Measurements from ENCODE around the gene PKIB.
"Not testable (repeated sequence)": the region's sequence is repeated elsewhere in the genome, so short reads cannot be mapped to it uniquely, and the experiment has no call there.

Gene PKIB

DNA sequence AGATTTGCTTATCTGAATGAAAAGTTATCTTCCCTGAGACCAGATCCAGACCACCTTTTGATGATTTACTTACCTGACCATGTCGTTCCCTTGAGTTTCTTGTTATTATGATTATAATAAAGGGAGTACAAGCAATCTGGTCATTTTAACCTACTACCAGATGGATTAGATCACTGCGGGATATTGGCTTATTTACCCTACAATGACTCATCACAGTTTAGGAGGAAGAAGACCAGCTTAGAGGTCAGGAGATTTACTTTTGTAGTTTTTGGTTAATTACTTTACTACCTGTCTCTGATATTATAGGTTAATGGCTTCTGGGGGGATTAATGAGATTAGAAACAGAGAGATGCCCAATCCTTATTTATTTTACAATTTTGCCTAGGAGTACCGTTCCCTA, 10.7 kb downstream of the PKIB start:
- no peak for DNase-seq (ENCODE audit: low read depth, low spot score)

DNA sequence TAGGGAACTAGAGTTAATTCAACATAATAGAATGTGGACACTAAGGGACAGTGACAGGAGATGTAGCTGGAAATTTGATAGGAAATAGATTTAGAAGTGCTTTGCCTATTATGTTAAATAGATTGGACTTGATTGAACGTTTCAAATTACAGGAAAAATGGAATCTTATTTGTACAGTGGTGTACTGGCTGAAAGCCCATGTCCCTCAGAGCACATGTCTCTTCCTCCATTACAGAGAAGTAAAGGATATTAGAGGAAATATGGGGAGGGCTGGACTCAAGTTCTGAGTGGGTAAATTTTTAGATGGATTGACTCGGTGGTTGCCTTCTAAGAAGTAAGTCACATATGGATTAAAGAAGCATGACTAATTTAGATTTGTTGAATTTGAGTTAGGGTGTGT, 11.4 kb downstream of the PKIB start:
- no peak for DNase-seq (ENCODE audit: low read depth, low spot score)

DNA sequence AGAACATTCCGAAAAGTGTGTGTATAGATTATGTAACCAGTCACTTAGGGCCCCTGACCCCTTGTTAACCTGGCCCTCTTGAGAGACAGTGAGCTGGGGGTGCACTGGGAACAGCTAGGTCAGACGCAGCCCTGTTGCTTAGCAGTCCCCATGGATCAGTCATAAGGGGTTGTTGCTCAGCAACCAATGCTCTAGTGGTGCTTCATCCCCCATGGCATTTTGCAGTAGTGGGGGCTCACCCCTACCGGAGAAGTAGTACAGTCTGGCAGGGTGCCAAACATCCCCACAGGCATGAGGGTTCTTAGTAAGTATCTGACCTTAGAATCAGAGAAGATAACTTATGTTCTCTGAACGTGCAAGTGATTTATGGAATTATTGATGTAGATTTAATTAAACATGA, 12.3 kb downstream of the PKIB start:
- no peak for DNase-seq (ENCODE audit: low read depth, low spot score)

DNA sequence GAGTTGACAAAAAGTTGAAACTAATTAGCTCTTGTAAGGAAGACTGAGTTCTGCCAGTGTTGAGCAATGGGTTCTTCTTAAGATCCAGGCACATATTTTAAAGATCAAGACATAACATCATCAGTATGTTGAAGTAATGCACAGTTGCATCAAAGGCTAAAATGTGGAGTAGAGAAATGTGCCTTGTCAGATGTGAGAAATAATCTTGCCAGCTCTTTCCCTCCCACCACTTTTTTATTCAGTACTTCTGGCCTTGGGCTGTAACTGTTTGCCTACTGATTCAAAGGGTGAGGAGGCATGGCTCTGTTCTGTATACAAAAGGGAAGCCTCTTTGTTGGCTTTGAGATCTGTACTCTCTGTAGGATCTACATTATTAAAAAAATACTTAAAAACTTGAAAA, 13.1 kb downstream of the PKIB start:
- DNase-seq (ENCODE audit: low read depth, low spot score) = no peak

DNA sequence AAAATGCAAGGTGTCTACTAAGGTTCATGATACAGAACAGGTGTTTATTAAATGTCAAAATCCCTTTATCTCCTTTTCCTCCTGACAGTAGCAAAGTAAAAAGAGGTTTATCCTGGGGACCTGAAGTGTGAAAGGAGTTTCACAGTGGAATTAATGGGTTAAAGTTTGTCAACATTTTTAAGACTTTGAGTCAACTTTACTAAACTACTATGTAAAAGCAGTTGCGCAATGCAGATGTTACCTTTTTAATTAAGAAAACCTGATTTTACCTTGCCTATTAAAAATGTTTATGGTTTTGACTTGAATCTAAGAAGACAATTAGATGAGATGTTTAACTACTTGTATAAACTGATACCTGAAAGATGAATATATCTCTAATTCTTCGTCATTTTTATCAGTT, 14.6 kb downstream of the PKIB start:
- no peak for DNase-seq (ENCODE audit: low read depth, low spot score)

DNA sequence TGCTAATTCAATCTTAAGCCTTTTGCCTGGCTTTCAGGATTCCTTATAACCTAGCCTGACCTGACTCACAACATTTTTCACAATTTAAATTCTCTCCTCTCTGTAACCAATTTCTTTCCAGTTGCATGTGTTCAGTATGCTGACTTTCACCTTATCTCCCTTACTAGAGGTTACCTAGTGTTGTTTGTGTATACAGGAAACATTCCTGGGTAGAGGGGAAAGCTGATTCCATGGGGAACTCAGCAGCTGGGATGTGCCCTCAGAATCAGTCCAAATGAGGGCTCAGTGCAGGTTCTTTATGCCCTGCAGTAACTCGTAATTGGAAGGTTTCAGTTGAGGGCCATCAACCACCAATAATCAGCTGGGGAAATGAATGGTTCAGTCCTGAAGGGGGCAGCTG, 18.5 kb downstream of the PKIB start:
- DNase-seq (ENCODE audit: low read depth, low spot score) = no peak

DNA sequence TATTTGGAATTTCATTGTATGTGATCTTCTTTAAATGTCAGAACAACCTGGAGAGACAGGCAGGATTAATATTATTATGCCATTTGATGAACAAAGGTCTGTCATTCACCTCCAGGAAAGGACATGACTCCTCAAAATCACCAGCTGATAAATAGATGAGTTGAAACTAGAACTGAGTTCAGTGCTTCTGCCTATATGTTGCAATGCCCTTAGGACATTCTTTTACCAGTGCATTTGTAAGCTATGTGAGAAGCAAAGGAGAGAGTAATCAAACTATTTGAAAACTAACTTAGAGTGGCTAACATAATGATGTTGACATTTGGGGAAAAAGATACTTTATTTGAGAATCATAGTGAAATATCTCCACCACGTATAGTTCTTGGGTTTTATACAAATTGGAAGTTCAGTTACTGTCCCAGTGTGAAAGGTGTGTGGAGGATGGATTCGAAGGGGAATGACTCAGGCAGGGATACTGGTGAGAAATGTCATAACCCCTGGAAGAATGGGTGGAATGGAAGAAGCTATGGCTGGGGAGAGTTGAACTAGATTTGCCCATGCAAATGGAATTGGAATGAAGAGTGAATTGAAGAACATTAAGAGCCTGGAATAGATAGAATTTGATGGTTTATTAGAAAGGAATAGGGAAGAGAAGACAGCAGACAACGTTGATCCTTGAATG, 21.5 kb downstream of the PKIB start:
- DNase-seq (ENCODE audit: low read depth, low spot score) = no peak

DNA sequence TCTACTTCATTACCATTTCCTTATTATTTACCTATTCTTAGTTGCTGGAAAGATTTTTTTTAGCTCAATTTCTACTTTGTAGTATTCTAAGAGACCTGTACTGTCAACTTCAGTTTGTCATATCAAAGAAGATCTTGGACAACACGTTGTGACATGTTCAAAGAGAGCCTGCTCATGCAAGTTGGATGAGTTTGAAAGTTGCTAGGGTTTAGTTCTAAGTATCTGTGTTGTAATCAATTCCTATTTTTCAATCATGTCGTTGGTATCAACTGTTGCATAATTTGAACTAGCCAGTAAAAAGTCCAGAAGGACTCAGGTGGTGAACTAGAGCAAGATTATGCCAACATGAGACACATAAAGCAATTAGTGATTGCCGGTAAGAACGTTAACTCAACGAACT, 30.2 kb downstream of the PKIB start:
- no peak for DNase-seq (ENCODE audit: low read depth, low spot score)

DNA sequence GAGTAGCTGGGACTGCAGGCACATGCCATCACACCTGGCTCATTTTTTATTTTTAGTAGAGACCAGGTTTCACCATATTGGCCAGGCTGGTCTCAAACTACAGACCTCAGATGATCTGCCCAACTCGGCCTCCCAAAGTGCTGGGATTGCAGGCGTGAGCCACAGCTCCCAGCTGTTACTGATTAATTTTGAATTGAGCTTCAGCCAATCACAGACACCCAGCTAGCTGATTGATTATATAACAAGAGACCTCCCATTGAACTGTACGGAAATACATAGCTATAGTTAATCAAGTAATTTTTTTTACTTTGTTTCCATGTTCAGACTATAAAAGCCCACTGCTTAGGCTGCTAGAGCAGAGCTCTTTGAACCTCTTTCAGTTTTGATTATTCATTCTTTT, 31.6 kb downstream of the PKIB start:
- no peak for DNase-seq (ENCODE audit: low read depth, low spot score)

DNA sequence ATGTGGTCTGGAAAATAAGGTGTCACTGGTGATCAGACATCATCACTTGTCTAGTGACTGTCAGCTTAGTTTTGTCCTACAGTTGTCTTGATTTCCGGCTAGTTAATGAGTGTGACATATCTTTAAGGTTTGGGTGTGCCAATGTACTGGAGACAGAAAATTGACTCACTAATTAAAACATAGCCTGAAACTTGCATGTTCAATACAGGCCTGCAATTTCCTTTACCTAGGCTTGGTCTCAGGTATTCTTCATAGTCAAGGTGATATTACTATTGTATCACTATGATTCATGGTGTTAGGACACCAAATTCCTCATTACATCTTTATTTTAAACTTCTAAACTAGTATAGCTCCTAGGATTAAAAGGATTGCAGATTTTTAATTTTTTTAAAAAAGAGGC, 32.4 kb downstream of the PKIB start:
- DNase-seq (ENCODE audit: low read depth, low spot score) = not testable (repeated sequence)

DNA sequence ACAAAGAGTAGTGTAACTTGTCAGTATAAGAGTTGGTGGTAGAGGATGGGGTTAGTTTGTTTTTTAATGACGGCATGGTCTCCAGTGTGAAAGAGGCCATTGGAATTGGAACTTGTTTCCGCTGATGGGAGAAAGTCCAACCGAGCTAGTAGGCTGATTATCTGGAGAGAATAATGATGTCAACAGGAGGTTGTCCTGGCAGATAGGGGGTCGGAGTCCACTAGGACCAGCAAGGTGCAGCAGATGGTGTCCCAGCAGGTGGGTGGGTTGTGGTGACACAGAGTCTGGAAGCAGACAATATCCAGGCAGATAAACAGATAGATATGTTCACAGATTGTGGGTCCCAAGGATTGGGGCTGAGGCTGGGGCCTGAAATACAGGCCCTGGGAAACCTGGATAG, 35.1 kb downstream of the PKIB start:
- no peak for DNase-seq (ENCODE audit: low read depth, low spot score)

DNA sequence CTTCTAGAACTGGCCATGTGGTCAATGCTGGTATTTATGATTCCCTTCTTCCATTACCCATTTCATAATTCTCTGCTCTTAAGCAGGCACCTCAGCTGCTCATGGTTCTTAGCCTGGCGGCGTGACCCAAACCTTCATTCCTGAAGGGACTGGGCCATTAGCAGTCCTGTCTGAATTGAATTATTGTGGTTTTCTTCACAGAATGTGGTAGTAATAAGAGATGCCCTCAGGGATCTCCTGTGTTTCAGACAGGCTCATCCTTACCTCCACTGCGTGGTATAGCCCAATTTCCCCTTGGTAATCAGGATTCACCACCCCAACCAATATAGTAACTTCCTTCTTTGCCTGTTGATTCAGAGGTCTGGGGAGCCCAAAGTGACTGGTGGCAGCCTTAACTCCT, 37.6 kb downstream of the PKIB start:
- no peak for DNase-seq (ENCODE audit: low read depth, low spot score)

DNA sequence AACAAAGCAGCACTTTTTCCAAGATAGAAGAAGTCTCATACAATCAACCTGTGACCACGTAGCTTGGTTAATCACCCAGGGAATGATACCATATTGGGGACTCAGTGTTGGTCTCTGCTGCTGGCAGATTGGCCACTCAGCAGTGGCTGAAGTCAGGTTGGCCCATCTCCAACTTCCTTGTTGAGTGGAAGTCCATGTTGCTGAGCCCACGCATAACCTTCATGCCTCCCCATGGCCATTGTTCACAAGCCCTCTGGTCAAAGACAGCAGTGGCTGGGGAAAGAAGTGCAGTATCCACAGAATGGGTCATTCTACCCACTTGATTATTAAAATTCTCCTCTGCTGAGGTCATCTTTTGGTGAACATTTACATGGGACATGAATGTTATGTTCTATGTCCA, 38.5 kb downstream of the PKIB start:
- DNase-seq (ENCODE audit: low read depth, low spot score) = no peak

DNA sequence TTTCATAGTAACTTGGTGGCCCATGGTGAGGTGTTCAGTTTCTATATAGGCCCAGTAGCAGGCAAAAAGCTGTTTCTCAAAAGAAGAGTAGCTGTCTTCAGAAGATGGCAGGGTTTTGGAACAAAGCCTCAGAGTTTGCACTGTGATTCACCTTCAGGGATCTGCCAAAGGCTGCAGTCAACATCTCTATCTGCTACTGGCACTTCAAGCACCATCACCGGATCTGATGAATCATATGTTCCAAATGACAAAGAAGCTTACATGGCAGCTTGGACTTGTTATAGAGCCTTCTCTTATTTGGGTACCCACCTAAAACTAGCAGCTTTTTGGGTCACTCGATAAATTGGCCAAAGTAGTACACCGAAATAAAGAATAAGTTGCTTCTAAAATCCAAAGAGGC, 39.5 kb downstream of the PKIB start:
- no peak for DNase-seq (ENCODE audit: low read depth, low spot score)

DNA sequence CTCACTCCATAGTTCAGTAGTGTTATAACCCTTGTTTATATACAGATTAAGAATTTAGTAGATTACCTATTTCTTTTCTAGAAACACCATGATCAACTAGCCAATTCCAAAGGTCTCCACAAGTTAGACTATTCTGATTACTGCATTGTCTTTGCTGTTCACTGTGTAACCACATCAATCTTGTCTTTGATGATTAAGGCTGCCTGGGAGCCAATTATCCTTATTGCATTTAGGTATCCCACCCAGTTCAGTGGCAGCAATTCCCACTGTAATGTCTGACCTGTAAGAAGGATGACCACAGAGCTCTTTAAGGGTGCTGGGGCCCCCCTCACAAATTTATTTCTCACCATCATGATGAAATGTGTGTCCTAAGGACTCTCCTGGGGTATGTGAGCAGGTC, 40.2 kb downstream of the PKIB start:
- DNase-seq (ENCODE audit: low read depth, low spot score) = no peak

DNA sequence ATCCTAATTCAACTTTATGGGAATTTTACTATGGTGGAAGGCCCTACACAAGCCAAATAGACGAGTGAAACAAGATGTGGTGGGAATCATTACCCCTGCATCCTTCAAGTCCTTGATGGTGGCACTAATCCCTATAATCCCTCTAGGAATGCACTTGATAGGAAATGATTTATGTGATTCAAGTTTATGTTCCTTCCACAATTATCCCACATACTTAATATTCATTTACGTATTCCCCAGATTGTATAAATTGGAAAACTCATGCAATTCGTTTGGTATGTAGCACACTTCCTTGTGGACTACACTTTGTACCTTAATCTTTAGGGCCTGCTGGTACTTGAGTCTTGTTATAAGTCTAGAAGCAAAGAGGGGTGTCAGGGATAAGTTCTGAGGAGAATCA, 40.8 kb downstream of the PKIB start:
- no peak for DNase-seq (ENCODE audit: low read depth, low spot score)

DNA sequence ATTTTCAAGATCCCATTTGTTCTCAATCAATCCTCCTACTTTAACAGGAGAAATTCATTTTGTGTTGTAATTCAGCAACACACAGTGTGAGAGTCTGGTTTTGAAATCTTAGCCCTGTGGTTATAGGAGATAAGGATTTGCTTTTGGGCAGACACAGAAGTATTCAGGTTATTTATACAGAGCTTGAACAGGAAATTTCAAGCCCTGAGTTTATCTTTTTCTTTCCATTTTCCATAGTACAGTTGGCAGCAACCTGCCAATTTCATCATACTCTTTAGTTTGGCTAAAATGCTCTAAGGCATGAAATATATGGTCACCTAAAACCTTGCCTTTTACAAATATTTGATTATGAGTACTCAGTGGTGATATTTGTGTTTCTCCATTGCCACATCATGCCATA, 41.4 kb downstream of the PKIB start:
- DNase-seq (ENCODE audit: low read depth, low spot score) = no peak

DNA sequence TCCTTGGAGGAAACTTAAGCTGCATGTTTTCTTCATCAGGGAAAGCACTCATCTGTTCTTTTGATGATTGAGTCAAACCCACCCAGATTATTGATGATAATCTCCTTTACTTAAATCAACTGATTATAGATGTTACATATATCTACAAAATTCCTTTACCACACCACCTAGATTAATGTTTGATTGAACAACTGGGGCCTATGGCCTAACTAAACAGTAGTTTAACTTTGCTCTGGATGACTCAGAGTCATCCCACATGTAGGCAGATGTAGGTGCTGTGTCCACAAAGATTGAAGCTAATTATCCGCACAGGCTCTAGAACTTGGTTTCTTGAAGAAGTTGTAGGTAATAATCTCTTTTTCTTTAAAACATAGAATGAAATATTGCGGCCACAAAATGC, 42.2 kb downstream of the PKIB start:
- no peak for DNase-seq (ENCODE audit: low read depth, low spot score)

DNA sequence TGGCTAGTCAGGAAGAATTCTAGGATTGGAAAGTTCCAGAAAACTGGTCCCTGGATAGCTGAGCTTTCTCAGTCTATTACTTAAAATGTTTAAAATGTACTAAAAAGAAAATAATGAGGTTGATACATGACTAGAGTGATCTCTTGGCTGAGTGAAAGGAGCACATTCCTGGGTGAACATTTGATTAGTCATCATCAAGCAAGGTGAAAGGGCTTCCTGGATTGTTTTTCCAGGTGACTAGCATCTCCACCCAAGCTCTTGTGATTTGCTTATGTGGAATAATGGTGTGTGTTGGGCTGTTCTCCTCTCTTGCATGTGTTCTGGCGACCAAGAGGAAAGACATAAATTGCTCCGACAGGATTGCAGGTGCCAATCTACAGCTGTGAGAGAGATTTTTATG, 42.9 kb downstream of the PKIB start:
- no peak for DNase-seq (ENCODE audit: low read depth, low spot score)

DNA sequence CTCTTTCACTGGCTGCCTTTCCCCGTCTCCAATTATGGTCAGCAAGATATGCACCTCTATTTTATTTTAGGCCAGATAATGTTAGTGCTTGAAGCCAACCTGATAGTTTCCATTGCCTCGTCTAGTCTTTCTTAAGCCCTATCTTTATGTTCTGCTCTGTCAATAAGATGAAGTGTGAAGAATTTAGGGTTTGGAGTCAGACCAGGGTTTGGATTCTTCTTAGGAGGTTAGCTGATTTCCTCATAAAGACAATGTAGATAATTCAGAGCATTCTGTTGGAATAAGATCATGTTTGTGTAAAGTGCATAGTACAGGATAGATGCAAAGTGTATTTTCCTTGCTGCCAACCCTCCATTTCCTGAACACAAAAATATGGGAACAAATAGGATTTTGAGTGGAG, 43.8 kb downstream of the PKIB start:
- DNase-seq (ENCODE audit: low read depth, low spot score) = no peak

DNA sequence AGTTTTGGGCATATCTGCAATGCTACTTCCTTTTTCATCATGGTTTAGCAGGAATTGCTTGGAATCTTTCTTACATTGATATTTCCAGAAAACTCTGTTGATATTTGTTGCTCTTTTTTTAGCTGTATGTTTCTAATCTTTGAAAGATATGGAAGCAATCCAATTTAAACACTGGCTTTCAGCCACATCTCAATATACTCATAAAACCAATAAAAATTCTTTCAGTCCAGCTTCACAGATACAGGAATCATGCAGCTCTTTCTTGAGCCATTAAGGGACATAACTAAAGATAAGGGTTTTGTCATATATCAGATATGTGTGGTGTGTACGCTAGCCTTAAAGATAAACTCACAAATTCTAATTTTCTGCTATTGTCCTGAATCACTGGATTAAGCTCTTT, 47.4 kb downstream of the PKIB start:
- no peak for DNase-seq (ENCODE audit: low read depth, low spot score)

DNA sequence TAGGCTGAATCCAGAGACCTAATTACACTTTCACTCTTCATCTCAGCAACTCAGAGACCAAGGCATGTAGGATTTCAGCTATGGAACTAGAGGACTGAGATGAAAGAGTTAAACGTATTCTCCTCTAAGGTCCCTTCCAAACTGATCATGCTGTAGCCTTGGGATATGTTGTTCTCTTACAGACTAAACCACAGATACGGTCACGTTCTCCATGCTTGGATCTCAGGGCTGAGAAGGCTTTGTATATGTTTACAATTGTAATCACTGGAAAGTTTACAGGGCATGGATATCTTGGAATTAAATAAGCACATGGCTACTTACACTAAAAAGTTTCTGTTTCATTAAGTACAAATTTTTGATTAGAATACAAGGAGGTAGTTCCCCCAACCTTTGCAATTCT, 50.1 kb downstream of the PKIB start:
- no peak for DNase-seq (ENCODE audit: low read depth, low spot score)

DNA sequence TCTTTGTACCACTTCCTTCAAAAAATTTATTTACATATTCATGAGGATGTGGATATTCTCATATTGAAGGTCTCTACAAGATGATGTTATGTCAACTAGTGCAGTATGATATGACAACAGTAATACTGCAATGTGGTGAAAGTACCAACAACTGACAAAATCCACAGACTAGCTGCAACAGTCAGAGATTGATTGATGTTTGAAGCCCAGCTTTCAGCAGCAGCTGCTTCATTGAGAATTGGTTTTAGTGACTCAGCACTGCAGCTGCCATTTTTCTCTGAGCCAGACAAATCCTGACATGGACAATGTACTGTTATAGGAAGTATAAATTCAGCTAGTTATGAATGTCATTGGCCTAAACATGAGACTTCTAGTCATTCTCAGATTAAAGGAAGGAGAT, 53.8 kb downstream of the PKIB start:
- DNase-seq (ENCODE audit: low read depth, low spot score) = no peak

DNA sequence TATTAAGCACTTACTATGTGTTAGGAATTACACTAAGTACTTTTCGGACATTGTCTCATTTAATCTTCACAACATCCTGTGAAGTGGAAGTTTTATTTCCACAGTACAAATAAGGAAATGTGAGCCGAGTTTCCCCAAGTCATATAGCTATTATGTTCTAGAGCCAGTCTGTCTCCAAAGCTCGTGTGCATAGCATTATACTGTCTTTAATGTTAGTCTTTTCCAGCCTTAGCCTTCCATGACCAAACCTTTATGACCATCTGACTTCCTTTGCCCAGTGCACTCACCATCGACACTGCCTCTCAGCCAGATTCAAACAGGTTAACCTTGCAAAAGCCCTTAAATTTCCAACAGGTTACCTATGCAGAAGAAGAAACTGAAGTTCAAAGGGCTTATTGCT, 55.7 kb downstream of the PKIB start:
- DNase-seq (ENCODE audit: low read depth, low spot score) = no peak

DNA sequence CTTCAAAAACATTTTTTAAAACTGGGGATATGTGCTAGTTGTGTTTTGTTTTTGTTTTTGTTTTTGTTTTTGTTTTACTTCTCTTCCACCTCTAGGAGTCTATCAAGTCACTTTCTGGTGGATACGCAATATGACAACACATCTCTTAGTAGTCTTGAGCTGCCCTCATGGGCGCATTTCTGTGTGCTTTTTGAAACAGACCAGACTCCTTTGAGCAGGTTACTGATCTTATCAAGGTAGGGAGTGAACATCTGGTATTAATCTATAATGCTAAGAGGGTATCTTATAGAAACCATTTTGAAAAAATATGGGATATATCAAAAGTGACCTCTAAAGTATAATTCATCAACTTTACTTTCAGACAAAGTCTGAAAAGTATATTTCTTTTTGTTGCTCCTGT, 56.2 kb downstream of the PKIB start:
- no peak for DNase-seq (ENCODE audit: low read depth, low spot score)
